IMR-90 (cell line): ENCODE results near the gene GGT1.
"Not testable (repeated sequence)": the region's sequence is repeated elsewhere in the genome, so short reads cannot be mapped to it uniquely, and the experiment has no call there.

Experiments used
- CTCF ChIP-seq: conservative IDR thresholded peaks from 2 replicates; pipeline ENCODE4 v1.5.1; 2012; ENCODE audit warnings: mild to moderate bottlenecking, low read depth, low read length, improper control_type of control experiment
- POLR2A ChIP-seq: IDR thresholded peaks from 2 replicates; pipeline ENCODE4 v1.6.1; 2012; ENCODE audit warnings: mild to moderate bottlenecking, low read depth, low read length

GRCh38 chr22:24631430-24632122 is 28.6 kb downstream of the GGT1 start:
- TF ChIP-seq CTCF, POLR2A: not testable (repeated sequence)
